Mammary epithelial cell (primary cell): ENCODE results near the gene CDH11.

Experiments
- CTCF ChIP-seq, 2 donors: IDR thresholded peaks in 1 of 2; conservative IDR thresholded peaks in 1 of 2; 2 replicates each; pipeline ENCODE4 v1.5.1; 2011 to 2012; ENCODE audit warnings: inconsistent platforms in 2 of 2, low read length in 2 of 2, mild to moderate bottlenecking in 2 of 2, control low read depth in 1 of 2, low read depth in 1 of 2; ENCODE audit not compliant: insufficient read depth in 1 of 2; ENCODE audit errors: extremely low read depth in 1 of 2
- EZH2 ChIP-seq: IDR thresholded peaks from 2 replicates; pipeline ENCODE4 v1.6.1; 2012; ENCODE audit warnings: low read length, inconsistent platforms, borderline replicate concordance

DNA sequence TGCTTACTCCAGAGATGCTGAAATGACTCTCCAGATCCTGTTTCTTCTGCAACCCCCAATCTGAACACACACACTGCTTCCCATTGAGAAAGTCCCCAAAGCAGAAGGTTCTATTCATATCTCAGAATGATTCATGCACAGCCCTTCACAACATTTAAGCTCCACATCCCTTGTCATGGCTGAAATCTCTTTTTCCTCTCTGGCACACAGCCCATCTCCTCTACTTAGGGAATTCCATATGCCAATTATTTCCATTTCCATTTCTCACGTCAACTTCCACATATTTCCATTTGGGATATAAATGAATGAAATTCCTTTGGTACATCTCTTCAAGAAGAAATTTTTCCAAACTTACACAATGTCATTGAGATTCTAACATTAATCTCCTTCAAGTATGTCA, 119.6 kb downstream of the CDH11 start:
- TF ChIP-seq EZH2: no peak
- no peak for TF ChIP-seq CTCF (conservative IDR thresholded peaks at IDR 0.05 in 1 of 2, IDR thresholded peaks at IDR 0.05 in 1 of 2; ENCODE audit: extremely low read depth in 1 of 2, insufficient read depth in 1 of 2, low read depth in 1 of 2, low read length in 2 of 2)
